WTC11 (cell line): ENCODE measurements around the gene CHID1. TPM values are rescaled to one million over a fixed set of nuclear protein-coding genes. Genes with fewer than 3 reads are reported as not detected.

Experiments used
- AFF4 ChIP-seq: sonication (generic); formaldehyde crosslinking; IDR thresholded peaks from 2 replicates; pipeline ENCODE4 v1.8.1; 2023; ENCODE audit warnings: mild to moderate bottlenecking, missing genetic modification reagents, borderline replicate concordance
- ATF6 ChIP-seq: sonication (generic); formaldehyde crosslinking; IDR thresholded peaks from 2 replicates; pipeline ENCODE4 v1.8.1; 2023; ENCODE audit warnings: mild to moderate bottlenecking, missing genetic modification reagents
- CDX4 ChIP-seq: fragments of 250-450 bp; sonication (Bioruptor Pico); IDR thresholded peaks from 2 replicates; pipeline ENCODE4 v1.9.0; 2021; ENCODE audit warnings: moderate library complexity, mild to moderate bottlenecking, inconsistent platforms, borderline replicate concordance
- ERG ChIP-seq: fragments of 250-450 bp; sonication (Bioruptor Pico); IDR thresholded peaks from 2 replicates; pipeline ENCODE4 v1.8.0; 2021; ENCODE audit warnings: mild to moderate bottlenecking
- ESRRA ChIP-seq: sonication (generic); formaldehyde crosslinking; IDR thresholded peaks from 2 replicates; pipeline ENCODE4 v1.8.1; 2022; ENCODE audit warnings: mild to moderate bottlenecking, missing genetic modification reagents, borderline replicate concordance
- ETV6 ChIP-seq: sonication (generic); formaldehyde crosslinking; IDR thresholded peaks from 2 replicates; pipeline ENCODE4 v1.8.1; 2022; ENCODE audit warnings: mild to moderate bottlenecking, missing genetic modification reagents
- FOXJ3 ChIP-seq: sonication (generic); formaldehyde crosslinking; IDR thresholded peaks from 2 replicates; pipeline ENCODE4 v1.9.0; 2021; ENCODE audit warnings: missing genetic modification reagents, mild to moderate bottlenecking, borderline replicate concordance
- FOXP1 ChIP-seq: sonication (generic); formaldehyde crosslinking; IDR thresholded peaks from 2 replicates; pipeline ENCODE4 v1.8.0; 2022; ENCODE audit warnings: missing genetic modification reagents, mild to moderate bottlenecking, moderate library complexity, borderline replicate concordance
- GRHL2 ChIP-seq: fragments of 250-450 bp; sonication (Bioruptor Pico); IDR thresholded peaks from 2 replicates; pipeline ENCODE4 v1.8.0; 2022; ENCODE audit warnings: mild to moderate bottlenecking, moderate library complexity; ENCODE audit not compliant: insufficient replicate concordance, severe bottlenecking
- HMGA2 ChIP-seq: fragments of 250-450 bp; sonication (Bioruptor Pico); IDR thresholded peaks from 2 replicates; pipeline ENCODE4 v1.4.0; 2021; ENCODE audit warnings: mild to moderate bottlenecking, moderate library complexity
- JAZF1 ChIP-seq: fragments of 250-450 bp; sonication (Bioruptor Pico); IDR thresholded peaks from 2 replicates; pipeline ENCODE4 v1.9.0; 2021; ENCODE audit warnings: moderate library complexity, mild to moderate bottlenecking, inconsistent platforms
- MLX ChIP-seq: sonication (generic); formaldehyde crosslinking; IDR thresholded peaks from 2 replicates; pipeline ENCODE4 v1.8.1; 2023; ENCODE audit warnings: mild to moderate bottlenecking, missing genetic modification reagents, moderate library complexity
- NFE2L1 ChIP-seq: sonication (generic); formaldehyde crosslinking; IDR thresholded peaks from 2 replicates; pipeline ENCODE4 v1.8.1; 2023; ENCODE audit warnings: missing genetic modification reagents
- NR2C2 ChIP-seq: sonication (generic); formaldehyde crosslinking; IDR thresholded peaks from 2 replicates; pipeline ENCODE4 v1.8.0; 2022; ENCODE audit warnings: mild to moderate bottlenecking, missing genetic modification reagents
- OVOL2 ChIP-seq: fragments of 250-450 bp; sonication (Bioruptor Pico); IDR thresholded peaks from 2 replicates; pipeline ENCODE4 v1.9.0; 2021; ENCODE audit warnings: mild to moderate bottlenecking, borderline replicate concordance
- PRDM15 ChIP-seq: sonication (generic); formaldehyde crosslinking; IDR thresholded peaks from 2 replicates; pipeline ENCODE4 v1.8.0; 2022; ENCODE audit warnings: missing genetic modification reagents
- PREB ChIP-seq: sonication (generic); formaldehyde crosslinking; IDR thresholded peaks from 2 replicates; pipeline ENCODE4 v1.8.1; 2022; ENCODE audit warnings: mild to moderate bottlenecking, missing genetic modification reagents, moderate library complexity, borderline replicate concordance
- RORB ChIP-seq: fragments of 250-450 bp; sonication (Bioruptor Pico); IDR thresholded peaks from 2 replicates; pipeline ENCODE4 v1.9.0; 2021; ENCODE audit warnings: mild to moderate bottlenecking
- SP1 ChIP-seq: sonication (generic); formaldehyde crosslinking; conservative IDR thresholded peaks from 2 replicates; pipeline ENCODE4 v1.8.1; 2022; ENCODE audit warnings: missing genetic modification reagents
- TCF7 ChIP-seq: sonication (generic); formaldehyde crosslinking; IDR thresholded peaks from 2 replicates; pipeline ENCODE4 v1.8.0; 2022; ENCODE audit warnings: mild to moderate bottlenecking, low read depth, missing genetic modification reagents, moderate library complexity
- TEAD4 ChIP-seq: sonication (generic); formaldehyde crosslinking; IDR thresholded peaks from 2 replicates; pipeline ENCODE4 v1.8.0; 2022; ENCODE audit warnings: mild to moderate bottlenecking, missing genetic modification reagents
- ZNF121 ChIP-seq: sonication (generic); formaldehyde crosslinking; IDR thresholded peaks from 2 replicates; pipeline ENCODE4 v1.8.0; 2023; ENCODE audit warnings: missing genetic modification reagents
- ZNF138 ChIP-seq: sonication (generic); formaldehyde crosslinking; conservative IDR thresholded peaks from 2 replicates; pipeline ENCODE4 v1.8.1; 2022; ENCODE audit warnings: mild to moderate bottlenecking, moderate library complexity, missing genetic modification reagents
- ZNF219 ChIP-seq: sonication (generic); formaldehyde crosslinking; IDR thresholded peaks from 2 replicates; pipeline ENCODE4 v1.8.0; 2023; ENCODE audit warnings: missing genetic modification reagents, mild to moderate bottlenecking, borderline replicate concordance
- ZNF232 ChIP-seq: sonication (generic); formaldehyde crosslinking; IDR thresholded peaks from 2 replicates; pipeline ENCODE4 v1.8.0; 2022; ENCODE audit warnings: mild to moderate bottlenecking, missing genetic modification reagents
- ZNF396 ChIP-seq: fragments of 250-450 bp; sonication (Bioruptor Pico); IDR thresholded peaks from 2 replicates; pipeline ENCODE4 v1.8.0; 2021; ENCODE audit warnings: mild to moderate bottlenecking, moderate library complexity, borderline replicate concordance
- ZNF671 ChIP-seq: fragments of 250-450 bp; sonication (Bioruptor Pico); IDR thresholded peaks from 2 replicates; pipeline ENCODE4 v1.8.0; 2021; ENCODE audit warnings: mild to moderate bottlenecking
- total RNA-seq: library from RNA; stranded (reverse); gene quantifications from 3 replicates; pipeline ENCODE4 v1.2.3, GENCODE V29; 2021

Gene CHID1
- total RNA-seq, 1 experiment from 2014 or later, result 92.8 TPM

- TF ChIP-seq NR2C2 (CRISPR knock-in tag), result no peak
- no peak for TF ChIP-seq PREB (CRISPR knock-in tag)
- no peak for TF ChIP-seq PRDM15 (CRISPR knock-in tag)
- TF ChIP-seq TEAD4 (CRISPR knock-in tag), result peak; percentile 97
- TF ChIP-seq ZNF396 (CRISPR knock-in tag), result no peak
- no peak for TF ChIP-seq ERG (CRISPR knock-in tag)
- no peak for TF ChIP-seq RORB (CRISPR knock-in tag)
- no peak for TF ChIP-seq ESRRA (CRISPR knock-in tag)
- TF ChIP-seq ZNF671 (CRISPR knock-in tag), result no peak
- no peak for TF ChIP-seq MLX (CRISPR knock-in tag)
- TF ChIP-seq TCF7 (CRISPR knock-in tag), result no peak
- peak; percentile 23; the same call in 1 of the 2 replicates for TF ChIP-seq ZNF232
- peak; percentile 80 for TF ChIP-seq ETV6 (CRISPR knock-in tag)
- no peak for TF ChIP-seq FOXJ3 (CRISPR knock-in tag)
- peak; percentile 70 for TF ChIP-seq SP1 (CRISPR knock-in tag)
- TF ChIP-seq JAZF1 (CRISPR knock-in tag), result no peak
- no peak for TF ChIP-seq ZNF138
- TF ChIP-seq ZNF219 (CRISPR knock-in tag), result peak; percentile 82
- no peak for TF ChIP-seq OVOL2 (CRISPR knock-in tag)
- no peak for TF ChIP-seq NFE2L1 (CRISPR knock-in tag)
- no peak for TF ChIP-seq CDX4
- no peak for TF ChIP-seq ATF6 (CRISPR knock-in tag)
- TF ChIP-seq GRHL2 (CRISPR knock-in tag), result no peak
- no peak; the same call in 1 of the 2 replicates for TF ChIP-seq FOXP1
- 0 out of 2 replicates have a peak, but pooled peaks have one; percentile 13 for TF ChIP-seq ZNF121 (CRISPR knock-in tag)
- TF ChIP-seq HMGA2 (CRISPR knock-in tag), result no peak
- no peak for TF ChIP-seq AFF4 (CRISPR knock-in tag)
These were observed 34.3 kb upstream of the CHID1 start (continued) for GRCh38 chr11:944711-945470.
